Amygdala (tissue), 56 donors: Measurements from ENCODE around the gene PPT1.

Experiments used
- DNase-seq, 56 donors: peaks; one replicate each; lab custom pipeline; 2025; lab: John Stamatoyannopoulos, UW

Gene PPT1

GRCh38 chr1:40032240-40032891, 64.7 kb downstream of the PPT1 start:
- peak in 18 of 56 donors; percentile 5 to 70 (median 31) for DNase-seq

GRCh38 chr1:40030528-40031135, 66.4 kb downstream of the PPT1 start:
- DNase-seq: no peak

- no peak for DNase-seq
Measured at GRCh38 chr1:40029608-40030007, 67.4 kb downstream of the PPT1 start.

- DNase-seq: no peak
Measured at GRCh38 chr1:40027647-40028046, 69.4 kb downstream of the PPT1 start.

GRCh38 chr1:40024671-40025070, 72.4 kb downstream of the PPT1 start:
- DNase-seq: no peak

- no peak for DNase-seq
Measured at GRCh38 chr1:40023379-40023944, 73.6 kb downstream of the PPT1 start.
